GM18498 (cell line): Measurements from ENCODE around the gene AP1G1.
"Not testable (repeated sequence)": the region's sequence is repeated elsewhere in the genome, so short reads cannot be mapped to it uniquely, and the experiment has no call there.

Source experiments
- ATAC-seq: cut with Tn5 transposase; IDR thresholded peaks from one replicate; pipeline ENCODE4 v1.9.1; 2021; ENCODE audit warnings: mild to moderate bottlenecking, moderate library complexity; ENCODE audit not compliant: unreplicated experiment

The AP1G1 gene

DNA sequence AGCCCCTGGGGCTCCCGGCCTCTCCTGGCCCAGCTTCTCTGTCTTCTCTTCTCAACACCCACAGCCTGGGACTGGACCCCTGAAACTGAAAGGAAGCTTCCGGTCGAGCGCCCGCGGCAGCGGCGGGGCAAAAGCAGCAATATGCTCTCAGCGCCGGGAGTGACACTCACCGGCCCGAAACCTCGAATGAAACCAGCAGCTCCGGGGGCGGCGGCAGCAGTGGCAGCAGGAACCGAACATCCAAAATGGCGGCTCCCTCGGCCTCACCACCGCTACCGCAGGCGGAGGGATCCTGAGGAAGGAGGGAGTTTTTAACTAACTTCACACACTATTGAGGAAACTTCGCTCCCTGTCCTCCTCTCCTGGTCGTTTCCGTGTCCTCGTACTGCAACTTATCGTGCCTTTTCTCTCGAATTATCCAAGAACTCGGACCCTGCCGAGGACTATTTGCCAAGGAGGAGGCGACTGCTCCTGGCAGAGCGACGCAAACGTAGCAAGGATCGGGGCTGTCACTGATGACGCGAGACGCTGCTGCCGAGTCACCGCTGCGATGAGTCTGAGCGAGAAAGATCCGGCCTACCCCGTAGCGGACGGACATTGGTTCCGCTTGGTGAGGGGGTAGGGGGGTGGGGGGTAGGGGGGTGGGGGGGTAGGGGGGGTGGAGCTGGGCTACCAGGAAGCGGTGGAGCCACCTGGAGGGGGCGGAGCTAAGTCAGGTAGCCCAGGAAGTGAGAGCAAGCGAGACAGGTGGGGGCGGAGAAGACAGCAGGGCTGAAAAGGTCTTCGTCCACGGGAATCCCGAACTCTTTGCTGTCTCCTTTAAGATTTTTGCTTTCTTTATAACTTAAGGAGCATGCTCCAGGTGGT is at the start of gene AP1G1:
AP1G1 (minus strand) TSS at position 242 of the 867 bp plus-strand sequence. CDS start 19,355 bp downstream, outside the sequence.
- peak; percentile 84 for ATAC-seq

GRCh38 chr16:71855937-71856662 is 47.5 kb upstream of the AP1G1 start:
- no peak for ATAC-seq

- ATAC-seq: no peak
Measured at GRCh38 chr16:71854369-71854948, 45.8 kb upstream of the AP1G1 start.

DNA sequence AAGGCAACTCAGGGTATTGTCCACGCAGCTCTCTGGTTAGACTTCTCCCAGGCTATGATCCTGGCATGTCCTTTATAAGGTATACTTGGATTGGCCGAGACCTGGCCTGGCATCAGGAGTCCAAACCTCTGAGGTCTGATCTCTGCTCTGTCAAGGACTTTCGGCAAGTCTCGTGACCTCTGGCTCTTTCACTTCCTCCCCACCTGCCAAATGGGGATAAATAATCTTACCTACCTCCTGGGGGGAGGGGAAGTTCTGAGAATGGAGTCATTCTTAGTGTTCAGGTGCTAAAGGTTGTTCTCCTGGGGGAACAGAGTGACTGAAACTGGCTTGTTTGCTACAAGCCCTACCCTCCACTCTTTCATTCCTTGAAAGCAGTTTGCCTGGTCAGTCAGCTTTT is 44.8 kb upstream of the AP1G1 start:
- peak; percentile 78 for ATAC-seq

DNA sequence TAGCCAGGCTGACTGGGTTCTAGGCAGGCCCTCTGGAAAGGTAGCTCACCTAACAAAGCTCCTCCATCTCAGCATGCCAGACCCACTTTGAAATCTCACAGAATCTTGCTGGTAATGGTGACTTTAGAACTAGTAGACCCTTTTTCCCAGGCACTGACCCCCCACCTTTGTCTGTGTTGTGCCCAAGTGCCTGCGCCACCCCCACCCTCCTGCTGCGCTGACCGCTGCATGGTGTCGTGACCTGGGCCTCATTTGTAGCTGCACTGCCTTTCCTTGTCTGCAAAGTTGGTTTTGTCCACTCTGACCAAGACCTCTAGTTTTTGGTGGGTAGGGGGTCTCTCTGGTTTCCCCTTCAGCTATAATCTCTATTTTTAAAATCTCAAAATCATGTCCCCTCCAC is 43.9 kb upstream of the AP1G1 start:
- no peak for ATAC-seq

DNA sequence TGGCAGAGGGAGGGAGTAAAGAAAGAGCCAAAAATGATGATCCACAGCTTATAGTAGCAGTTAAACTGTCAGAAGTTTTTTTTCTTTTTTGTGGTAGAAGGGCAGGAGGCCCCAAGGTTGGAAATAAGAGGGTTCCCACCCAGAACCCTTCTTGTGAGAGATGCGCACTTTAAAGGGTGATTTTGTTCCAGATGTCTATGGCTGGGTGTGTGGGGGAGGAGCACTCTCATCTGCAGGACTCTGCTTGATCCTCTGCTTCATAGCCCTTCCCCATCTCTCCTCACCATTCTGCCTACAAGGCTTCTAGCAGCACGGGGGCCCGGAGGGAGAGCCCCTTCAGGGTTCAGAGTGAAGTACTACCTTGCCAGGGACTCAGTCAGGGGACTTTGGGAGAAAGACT is 43.5 kb upstream of the AP1G1 start:
- no peak for ATAC-seq

DNA sequence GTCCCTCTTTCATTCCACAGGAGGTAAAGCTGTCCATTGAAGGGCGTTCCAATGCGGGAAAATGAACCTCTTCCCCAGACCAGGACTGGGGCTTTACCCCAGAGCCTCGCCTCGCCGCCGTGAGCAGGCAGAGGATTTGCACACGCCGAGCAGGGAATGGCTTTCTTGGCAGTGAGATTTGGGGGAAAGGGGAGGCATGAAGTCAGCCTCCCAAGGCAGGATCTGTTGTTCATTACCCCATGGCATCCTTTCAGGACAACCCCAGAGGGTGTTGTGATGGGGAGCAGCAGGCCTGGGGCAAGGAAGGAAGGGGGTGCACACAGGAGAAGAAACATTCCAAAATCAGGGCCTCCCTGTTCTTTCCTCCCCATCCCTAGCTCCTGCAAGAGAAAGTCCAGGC is 43.1 kb upstream of the AP1G1 start:
- no peak for ATAC-seq

DNA sequence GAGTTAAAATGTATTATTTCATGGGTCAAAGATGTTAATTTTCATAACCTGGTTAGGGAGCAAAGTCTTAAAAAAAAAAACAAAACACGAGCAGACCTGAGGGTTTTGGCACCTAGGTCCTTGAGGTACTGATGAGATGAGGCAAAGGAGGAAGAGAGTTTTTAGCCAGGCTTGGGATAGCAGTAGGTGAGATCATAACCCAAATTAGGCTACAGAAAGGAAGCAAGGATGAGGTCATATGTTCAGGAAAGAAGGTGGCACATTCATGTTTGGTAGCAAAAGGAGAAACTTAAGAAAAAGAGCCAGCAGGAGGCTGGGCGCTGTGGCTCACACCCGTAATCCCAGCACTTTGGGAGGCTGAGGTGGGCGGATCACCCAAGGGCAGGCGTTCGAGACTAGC is 40.0 kb upstream of the AP1G1 start:
- ATAC-seq: no peak

GRCh38 chr16:71847096-71847495 is 38.5 kb upstream of the AP1G1 start:
- ATAC-seq: no peak

- ATAC-seq: no peak
Measured at GRCh38 chr16:71846431-71846830, 37.8 kb upstream of the AP1G1 start.

DNA sequence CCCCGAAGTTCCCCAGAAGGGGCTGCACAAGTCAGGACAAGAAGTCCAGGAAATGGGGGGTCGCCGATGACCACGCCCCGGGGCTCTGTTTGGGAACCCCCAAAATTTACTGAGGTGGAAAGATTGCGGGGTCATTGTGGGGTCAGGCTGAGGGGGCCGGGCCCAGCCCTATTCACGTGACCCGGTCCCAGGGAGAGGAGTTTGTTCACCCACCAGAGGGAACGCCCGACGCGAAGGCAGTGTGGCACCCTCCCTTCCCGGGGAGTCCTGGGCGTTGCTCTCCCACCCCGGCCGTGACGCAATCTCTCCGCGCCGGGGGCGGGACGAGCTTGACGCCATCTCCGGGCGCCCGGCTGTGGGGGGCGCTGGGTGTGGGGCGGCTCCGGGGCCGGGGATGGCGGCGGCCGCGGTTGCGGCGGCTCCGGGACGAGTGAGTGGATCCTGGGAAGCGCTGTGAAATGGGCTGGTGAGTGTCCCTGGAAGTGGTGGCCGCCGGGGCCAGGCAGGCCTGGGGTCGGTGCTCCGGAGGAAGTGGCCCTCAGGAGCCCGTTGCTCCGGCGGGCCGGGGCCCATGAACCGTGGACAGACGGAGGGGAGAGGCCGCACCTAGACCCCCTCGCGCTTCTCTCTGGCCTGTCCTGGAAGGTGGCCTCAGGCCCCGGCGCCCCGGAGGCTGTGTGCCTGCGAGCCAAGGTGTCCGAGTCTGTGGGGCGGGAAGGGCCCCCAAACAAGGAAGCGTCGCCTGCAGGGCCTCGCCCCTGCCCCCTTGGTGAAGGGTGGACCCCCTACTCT is 37.2 kb upstream of the AP1G1 start, which contains the start of gene ATXN1L:
ATXN1L (plus strand) TSS at position 338 of the 792 bp plus-strand sequence. CDS start 3,765 bp downstream, outside the sequence.
- peak; percentile 80 for ATAC-seq

DNA sequence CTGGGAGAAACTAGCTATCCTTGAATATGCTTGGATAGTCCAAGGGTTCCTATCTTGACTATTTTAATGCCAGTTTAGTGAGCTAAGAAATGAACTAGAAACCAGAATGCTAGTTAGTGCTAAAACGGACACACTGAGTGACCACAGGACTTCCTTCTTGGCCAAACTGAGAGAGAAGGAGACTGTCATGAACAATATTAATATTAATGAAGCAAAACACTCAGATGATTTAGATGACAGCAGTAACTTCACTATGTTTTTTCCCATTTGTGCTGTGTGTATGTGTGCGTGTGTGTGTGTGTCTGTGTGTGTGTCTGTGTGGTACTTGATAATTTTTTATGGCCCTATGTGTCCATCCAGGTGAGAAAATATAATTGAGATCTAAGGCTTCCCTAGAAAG is 34.9 kb upstream of the AP1G1 start:
- no peak for ATAC-seq

GRCh38 chr16:71840052-71840451 is 31.4 kb upstream of the AP1G1 start:
- no peak for ATAC-seq

GRCh38 chr16:71837150-71837549 is 28.5 kb upstream of the AP1G1 start:
- no peak for ATAC-seq

- no peak for ATAC-seq
Measured at GRCh38 chr16:71834291-71834690, 25.7 kb upstream of the AP1G1 start.

- not testable (repeated sequence) for ATAC-seq
Measured at GRCh38 chr16:71832112-71832511, 23.5 kb upstream of the AP1G1 start.

- not testable (repeated sequence) for ATAC-seq
Measured at GRCh38 chr16:71831698-71832097, 23.1 kb upstream of the AP1G1 start.

- ATAC-seq: no peak
Measured at GRCh38 chr16:71830359-71830758, 21.7 kb upstream of the AP1G1 start.

DNA sequence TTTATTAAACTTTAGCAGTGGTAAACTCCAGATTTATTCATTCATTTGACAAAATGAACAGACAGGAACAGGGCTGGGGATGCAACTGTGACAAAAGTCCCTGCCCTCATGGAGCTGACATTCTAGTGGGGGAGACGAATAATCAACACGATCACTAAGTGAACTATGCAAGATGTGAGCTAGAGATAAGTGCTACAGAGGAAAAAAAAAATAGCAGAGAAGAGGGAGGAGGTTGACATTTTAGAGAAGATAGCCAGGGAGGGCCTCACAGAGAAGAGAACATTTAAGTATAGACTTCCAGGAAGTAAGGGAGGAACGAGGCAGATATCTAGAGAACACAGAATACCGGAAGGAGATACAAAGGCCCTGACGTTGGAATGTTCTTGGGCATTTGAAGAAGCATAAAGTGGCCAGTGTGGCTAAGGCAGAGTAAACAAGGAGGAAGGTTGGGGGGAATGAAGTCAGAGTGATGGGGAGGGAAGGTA is 17.9 kb upstream of the AP1G1 start:
- no peak for ATAC-seq

- peak; percentile 23 for ATAC-seq
Measured at GRCh38 chr16:71817155-71817500, 8.5 kb upstream of the AP1G1 start.
